Uterus (tissue), 4 donors: Measurements from ENCODE around the gene MXD4. TPM values are rescaled to one million over a fixed set of nuclear protein-coding genes. Genes with fewer than 3 reads are reported as not detected.
"Not testable (repeated sequence)": the region's sequence is repeated elsewhere in the genome, so short reads cannot be mapped to it uniquely, and the experiment has no call there.

Experiments
- DNase-seq, 2 donors: peaks; one replicate each; pipeline ENCODE4 v3.0.0-alpha.2; 2019 to 2020
- H3K27ac ChIP-seq, 2 donors: fragments of 200-600 bp; sonication (generic); 1 replicate in 1 of 2; 2 replicates in 1 of 2; pipeline ENCODE4 v1.5.1; 2016 to 2018
- H3K27me3 ChIP-seq, 2 donors: fragments of 200-600 bp; sonication (generic); one replicate each; pipeline ENCODE4 v1.5.1; 2018 to 2019; ENCODE audit warnings: control low read depth in 1 of 2
- H3K36me3 ChIP-seq, 2 donors: fragments of 200-600 bp; sonication (generic); one replicate each; pipeline ENCODE4 v1.5.1; 2019; ENCODE audit warnings: control low read depth in 1 of 2
- H3K4me1 ChIP-seq, 2 donors: fragments of 200-600 bp; sonication (generic); one replicate each; pipeline ENCODE4 v1.5.1; 2018 to 2019; ENCODE audit warnings: control low read depth in 1 of 2
- H3K4me3 ChIP-seq, 2 donors: fragments of 200-600 bp; sonication (generic); 1 replicate in 1 of 2; 2 replicates in 1 of 2; pipeline ENCODE4 v1.5.1; 2018 to 2019; ENCODE audit warnings: mild to moderate bottlenecking in 1 of 2
- H3K9me3 ChIP-seq, 2 donors: fragments of 200-600 bp; sonication (generic); one replicate each; pipeline ENCODE4 v1.5.1; 2019; ENCODE audit warnings: control low read depth in 1 of 2
- POLR2A ChIP-seq, 2 donors: fragments of 450-650 bp; IDR thresholded peaks; one replicate each; pipeline ENCODE4 v1.6.1; 2016; ENCODE audit warnings: antibody characterized with exemption in 2 of 2, mild to moderate bottlenecking in 1 of 2, moderate library complexity in 1 of 2
- intact Hi-C: fragments of 100-400 bp; cut with DNase I; formaldehyde crosslinking; loops from one replicate; pipeline ENCODE4 v1.15.1; 2023; ENCODE audit warnings: low total_unique reads
- total RNA-seq, 4 donors: library from RNA; depleted of rRNA in 3 of 4; stranded (reverse); fragments of >200 nt in 3 of 4; gene quantifications; one replicate each; pipeline versions ENCODE4 v1.1.0 to v1.2.4, GENCODE V29; 2014 to 2023
- TF ChIP-seq, protein P1 (sequence below), 4 experiments: fragments of 200-600 bp in 2 of 4; fragments of 450-650 bp in 2 of 4; sonication (generic) in 2 of 4; IDR thresholded peaks; one replicate each; pipeline ENCODE4 v1.5.1; 2016 to 2019; ENCODE audit warnings: antibody characterized with exemption in 4 of 4, mild to moderate bottlenecking in 2 of 4, moderate library complexity in 1 of 4
- donor health status: DM: yes; HTN: yes; CAD: no.

The MXD4 gene
- total RNA-seq, 4 donors from 2014 or later = 15.4 to 53.1 (median 31.8) TPM

GRCh38 chr4:2281575-2282343 is 19.9 kb upstream of the MXD4 start:
- TF ChIP-seq POLR2A (IDR thresholded peaks at IDR 0.05) = no peak
- Histone ChIP-seq H3K4me1 (no peaks in the 10 kb centered on the region), H3K27me3 (no peaks in the 10 kb centered on the region), H3K27ac (no peak overlapping the region), H3K36me3 (no peaks in the 10 kb centered on the region), H3K9me3 (no peaks in the 10 kb centered on the region), H3K4me3 (no peak overlapping the region)
- DNase-seq = no peak
- intact Hi-C loops = no loop called here

DNA sequence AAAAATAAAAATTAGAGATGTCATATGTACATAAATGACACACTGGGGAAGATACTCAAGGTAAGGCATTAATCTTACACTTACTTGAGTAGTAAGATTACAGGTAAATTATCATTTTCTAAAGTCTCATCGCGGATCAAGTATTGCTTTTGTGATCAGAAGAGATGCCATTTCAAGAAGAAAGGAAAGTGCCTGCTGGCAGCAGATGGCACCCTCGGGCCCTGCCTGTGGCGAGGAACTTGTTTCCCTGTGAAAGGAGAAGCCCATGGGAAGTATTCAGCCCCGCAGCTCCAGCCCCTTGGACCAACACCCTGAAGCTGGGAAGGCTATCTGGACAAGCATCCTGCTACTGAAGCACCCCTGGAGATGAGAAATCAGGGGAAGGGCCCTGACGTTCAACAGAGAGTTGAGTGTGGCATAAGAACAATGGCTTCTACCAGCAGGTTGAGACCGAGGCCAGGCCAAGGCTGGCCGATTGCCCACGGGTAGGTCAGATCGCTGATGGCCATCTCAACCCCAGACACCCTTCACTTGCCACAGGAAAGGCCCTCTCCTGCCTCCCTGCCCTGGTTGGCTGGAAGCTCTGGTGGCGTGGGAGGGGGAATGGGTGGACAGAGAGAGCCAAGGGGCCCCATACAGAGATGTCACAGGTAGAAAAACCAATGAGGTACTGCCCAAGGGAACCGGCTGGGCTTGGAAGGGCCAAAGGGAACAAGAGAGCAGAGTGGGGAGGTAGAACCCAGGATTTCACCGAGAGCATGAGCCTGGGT is 18.8 kb upstream of the MXD4 start:
- TF ChIP-seq, protein P1, sequence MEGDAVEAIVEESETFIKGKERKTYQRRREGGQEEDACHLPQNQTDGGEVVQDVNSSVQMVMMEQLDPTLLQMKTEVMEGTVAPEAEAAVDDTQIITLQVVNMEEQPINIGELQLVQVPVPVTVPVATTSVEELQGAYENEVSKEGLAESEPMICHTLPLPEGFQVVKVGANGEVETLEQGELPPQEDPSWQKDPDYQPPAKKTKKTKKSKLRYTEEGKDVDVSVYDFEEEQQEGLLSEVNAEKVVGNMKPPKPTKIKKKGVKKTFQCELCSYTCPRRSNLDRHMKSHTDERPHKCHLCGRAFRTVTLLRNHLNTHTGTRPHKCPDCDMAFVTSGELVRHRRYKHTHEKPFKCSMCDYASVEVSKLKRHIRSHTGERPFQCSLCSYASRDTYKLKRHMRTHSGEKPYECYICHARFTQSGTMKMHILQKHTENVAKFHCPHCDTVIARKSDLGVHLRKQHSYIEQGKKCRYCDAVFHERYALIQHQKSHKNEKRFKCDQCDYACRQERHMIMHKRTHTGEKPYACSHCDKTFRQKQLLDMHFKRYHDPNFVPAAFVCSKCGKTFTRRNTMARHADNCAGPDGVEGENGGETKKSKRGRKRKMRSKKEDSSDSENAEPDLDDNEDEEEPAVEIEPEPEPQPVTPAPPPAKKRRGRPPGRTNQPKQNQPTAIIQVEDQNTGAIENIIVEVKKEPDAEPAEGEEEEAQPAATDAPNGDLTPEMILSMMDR (IDR thresholded peaks at IDR 0.05) = no peak
- TF ChIP-seq POLR2A (IDR thresholded peaks at IDR 0.05) = no peak
- no peak overlapping the region for H3K27ac ChIP-seq
- H3K4me1 ChIP-seq = no peaks in the 10 kb centered on the region
- H3K27me3 ChIP-seq = no peaks in the 10 kb centered on the region
- H3K36me3 ChIP-seq = no peaks in the 10 kb centered on the region
- H3K4me3 ChIP-seq = no peak overlapping the region
- no peak for DNase-seq
- intact Hi-C loops = no loop called here
- no peaks in the 10 kb centered on the region for H3K9me3 ChIP-seq

- Histone ChIP-seq H3K4me3 (no peak overlapping the region), H3K27me3 (no peaks in the 10 kb centered on the region), H3K27ac (no peak overlapping the region), H3K36me3 (no peaks in the 10 kb centered on the region), H3K9me3 (no peaks in the 10 kb centered on the region), H3K4me1 (no peaks in the 10 kb centered on the region)
- no peak for DNase-seq
- TF ChIP-seq, protein P1 (IDR thresholded peaks at IDR 0.05) = no peak
- no peak for TF ChIP-seq POLR2A (IDR thresholded peaks at IDR 0.05)
- intact Hi-C loops = no loop called here
Observed at GRCh38 chr4:2277956-2278355, 16.0 kb upstream of the MXD4 start.

DNA sequence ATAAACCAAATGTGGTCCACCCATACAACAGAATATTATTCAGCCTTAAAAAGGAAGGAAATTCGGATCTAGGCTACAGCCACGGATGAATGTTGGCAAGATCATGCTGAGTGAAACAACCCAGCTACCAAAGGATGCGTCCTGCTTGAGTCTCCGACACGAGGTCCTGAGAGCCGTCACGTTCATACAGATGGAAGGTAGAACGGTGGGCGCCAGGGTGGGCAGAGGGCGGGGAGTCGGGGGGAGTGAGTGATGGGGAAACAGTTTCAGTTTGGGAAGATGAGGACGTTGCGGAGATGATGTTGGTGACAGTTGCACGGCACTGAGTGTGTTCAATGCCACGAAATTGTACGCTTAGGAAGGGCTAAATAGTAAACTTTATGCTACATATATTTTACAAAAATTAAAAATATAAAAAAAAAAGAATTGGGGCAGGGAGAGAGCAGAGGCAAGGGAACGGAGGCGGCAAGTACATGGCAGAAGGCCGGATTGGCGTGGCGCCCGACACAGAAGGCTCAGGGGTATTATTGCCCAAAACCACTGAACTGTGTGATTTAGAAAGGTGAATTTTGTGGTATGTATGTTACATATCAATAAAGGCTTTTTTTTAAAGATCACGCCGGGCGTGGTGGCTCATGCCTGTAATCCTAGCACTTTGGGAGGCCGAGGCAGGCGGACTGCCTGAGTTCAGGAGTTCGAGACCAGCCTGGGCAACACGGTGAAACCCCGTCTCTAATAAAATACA is 14.8 kb upstream of the MXD4 start:
- Histone ChIP-seq H3K9me3 (no peaks in the 10 kb centered on the region), H3K4me1 (no peaks in the 10 kb centered on the region), H3K27ac (no peak overlapping the region), H3K4me3 (no peak overlapping the region), H3K27me3 (no peaks in the 10 kb centered on the region), H3K36me3 (no peaks in the 10 kb centered on the region)
- no peak for DNase-seq
- TF ChIP-seq POLR2A (IDR thresholded peaks at IDR 0.05) = no peak
- TF ChIP-seq, protein P1 (IDR thresholded peaks at IDR 0.05) = no peak
- intact Hi-C loops = no loop called here

- H3K4me1 ChIP-seq = no peaks in the 10 kb centered on the region
- H3K36me3 ChIP-seq = no peaks in the 10 kb centered on the region
- H3K4me3 ChIP-seq = no peak overlapping the region
- no peaks in the 10 kb centered on the region for H3K27me3 ChIP-seq
- no peak for DNase-seq
- intact Hi-C loops = no loop called here
- H3K27ac ChIP-seq = no peak overlapping the region
- H3K9me3 ChIP-seq = no peaks in the 10 kb centered on the region
- TF ChIP-seq, protein P1 (IDR thresholded peaks at IDR 0.05) = no peak
- no peak for TF ChIP-seq POLR2A (IDR thresholded peaks at IDR 0.05)
Observed at GRCh38 chr4:2275546-2276251, 13.8 kb upstream of the MXD4 start.

GRCh38 chr4:2275044-2275397 is 13.1 kb upstream of the MXD4 start:
- not testable (repeated sequence) for H3K9me3 ChIP-seq

More at GRCh38 chr4:2275044-2275397, 13.1 kb upstream of the MXD4 start:
- H3K4me1 ChIP-seq, H3K27ac ChIP-seq, H3K4me3 ChIP-seq, intact Hi-C loops, DNase-seq, H3K36me3 ChIP-seq, H3K27me3 ChIP-seq: not testable (repeated sequence)
